ENCODE data around the gene RSRP1.
"Not testable (repeated sequence)": the region's sequence is repeated elsewhere in the genome, so short reads cannot be mapped to it uniquely, and the experiment has no call there.

The RSRP1 gene, protein sequence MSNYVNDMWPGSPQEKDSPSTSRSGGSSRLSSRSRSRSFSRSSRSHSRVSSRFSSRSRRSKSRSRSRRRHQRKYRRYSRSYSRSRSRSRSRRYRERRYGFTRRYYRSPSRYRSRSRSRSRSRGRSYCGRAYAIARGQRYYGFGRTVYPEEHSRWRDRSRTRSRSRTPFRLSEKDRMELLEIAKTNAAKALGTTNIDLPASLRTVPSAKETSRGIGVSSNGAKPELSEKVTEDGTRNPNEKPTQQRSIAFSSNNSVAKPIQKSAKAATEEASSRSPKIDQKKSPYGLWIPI

DNA sequence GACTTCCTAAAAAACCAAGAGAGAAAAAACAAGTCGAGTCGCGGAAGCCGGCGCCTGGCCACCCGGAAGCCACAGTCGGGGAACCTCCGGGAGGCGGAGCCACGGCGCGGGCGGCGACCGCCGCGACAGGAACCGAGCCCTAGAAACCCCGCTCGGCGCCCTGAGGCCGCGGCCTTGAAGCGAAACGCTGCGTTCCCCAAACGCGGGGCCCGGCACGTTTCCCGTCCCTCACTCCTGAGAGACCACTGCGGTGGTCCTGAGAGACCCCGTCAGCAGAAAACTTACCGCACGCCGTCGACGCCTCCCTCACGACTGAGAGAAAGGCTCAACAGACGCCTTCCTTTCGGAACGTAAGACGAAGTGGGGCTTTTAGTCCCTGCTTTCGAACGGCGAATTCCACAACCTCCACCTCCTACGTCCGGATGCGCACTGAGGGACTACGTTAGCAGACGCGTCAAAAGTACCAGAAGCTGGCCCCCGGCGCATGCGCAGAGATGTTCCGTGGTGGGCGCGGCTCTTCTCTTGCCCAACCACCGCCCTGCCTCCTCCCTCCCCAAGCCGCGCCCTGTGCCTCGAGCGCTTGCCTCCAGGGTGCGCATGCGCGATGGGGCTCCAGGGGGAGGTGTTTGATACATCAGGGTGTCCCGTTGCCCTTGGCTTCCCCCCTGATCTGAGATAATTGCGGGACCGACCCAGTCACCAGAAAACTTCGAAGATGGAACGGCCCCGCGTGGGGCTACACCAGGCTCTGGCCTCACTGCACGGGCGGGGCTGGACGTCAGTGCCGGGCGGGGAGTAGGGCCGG, at the start of gene RSRP1:
TSS of gene RSRP1 (minus strand) at position 431 of the 805 bp plus-strand sequence. CDS start 491 bp downstream, outside the sequence.
- FAIRE-seq: peak; percentile 74
- DNase-seq (ENCODE audit: insufficient read length, low spot score): peak; percentile 98

DNA sequence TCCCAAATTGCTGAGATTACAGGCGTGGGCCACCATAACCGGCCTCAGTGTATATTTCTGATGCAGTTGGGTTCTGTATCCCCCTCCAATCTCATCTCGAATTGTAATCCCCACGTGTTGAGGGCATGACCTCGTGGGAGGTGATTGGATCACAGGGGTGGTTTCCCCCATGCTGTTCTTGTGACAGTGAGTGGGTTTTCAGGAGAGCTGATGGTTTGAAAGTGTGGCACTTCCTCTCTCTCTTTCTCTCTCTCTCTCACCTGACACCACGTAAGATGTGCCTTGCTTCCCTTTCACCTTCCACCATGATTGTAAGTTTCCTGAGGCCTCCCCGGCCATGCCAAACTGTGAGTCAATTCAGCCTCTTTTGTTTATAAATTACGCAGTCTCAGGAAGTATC, 49.2 kb upstream of the RSRP1 start:
- FAIRE-seq; DNase-seq (ENCODE audit: insufficient read length, low spot score): not testable (repeated sequence)

DNA sequence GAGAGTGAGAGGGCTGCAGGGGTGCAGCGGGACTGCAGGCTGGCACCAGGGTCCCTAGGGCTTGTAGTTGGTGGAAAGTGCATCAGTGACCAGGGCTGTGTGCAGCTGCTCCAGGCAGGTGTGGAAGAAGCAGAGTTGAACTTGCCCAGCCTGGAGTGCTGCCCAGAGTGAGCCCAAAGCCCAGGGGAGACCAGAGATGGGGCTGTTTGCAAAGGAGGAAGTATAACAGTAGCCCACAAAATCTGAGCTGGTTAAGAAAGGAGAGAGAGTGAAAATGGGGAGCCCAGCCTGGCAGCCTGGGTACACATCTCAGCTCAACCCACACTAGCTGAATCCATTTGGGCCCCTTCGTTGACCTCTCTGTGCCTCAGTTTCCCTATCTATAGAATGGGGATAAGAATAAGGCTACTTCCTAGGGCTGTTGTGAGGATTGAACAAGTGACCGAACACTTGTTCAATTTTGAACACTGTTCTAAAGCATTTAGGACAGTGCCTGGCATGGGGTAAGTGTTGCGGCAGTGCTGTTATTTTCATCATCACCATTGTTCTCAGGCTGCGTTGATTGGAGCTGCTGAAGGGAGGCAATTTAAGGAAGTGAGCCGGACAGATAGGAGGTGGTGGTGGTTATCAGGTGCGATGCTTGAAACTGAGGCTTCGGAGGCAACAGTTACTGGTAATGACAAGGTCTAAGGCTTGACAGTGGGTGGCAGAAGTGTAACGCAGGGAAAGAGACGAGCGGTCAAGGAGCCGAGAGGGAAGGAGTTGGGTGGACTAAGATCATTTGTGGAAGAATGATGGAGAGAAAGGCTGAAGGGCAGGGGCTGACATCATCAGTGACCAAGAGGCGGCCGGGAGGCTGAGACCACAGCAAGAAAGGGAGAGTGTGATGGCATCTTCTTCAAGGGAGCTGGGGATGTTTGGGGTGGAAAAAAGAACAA, 47.9 kb upstream of the RSRP1 start:
- DNase-seq (ENCODE audit: insufficient read length, low spot score): not testable (repeated sequence)
- FAIRE-seq: peak; percentile 40

DNA sequence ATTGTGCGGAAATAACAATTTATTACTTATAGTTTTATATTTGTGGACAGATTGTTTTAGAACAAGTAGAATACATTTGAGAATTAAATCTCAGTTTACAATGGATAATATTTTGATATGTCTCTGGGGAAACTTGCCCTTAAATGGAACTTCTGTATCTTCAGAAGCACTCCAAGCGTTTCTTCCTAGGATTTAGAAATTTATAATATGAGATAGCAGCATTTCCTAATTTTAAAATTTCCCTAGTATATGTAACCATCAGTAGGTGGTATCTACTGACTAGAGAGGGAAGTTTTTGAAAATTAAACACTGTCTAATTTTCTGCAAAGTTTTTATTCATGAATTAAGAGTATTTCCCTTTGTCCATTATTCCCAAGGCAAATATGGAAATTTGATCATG, 46.2 kb upstream of the RSRP1 start:
- FAIRE-seq; DNase-seq (ENCODE audit: insufficient read length, low spot score): not testable (repeated sequence)

DNA sequence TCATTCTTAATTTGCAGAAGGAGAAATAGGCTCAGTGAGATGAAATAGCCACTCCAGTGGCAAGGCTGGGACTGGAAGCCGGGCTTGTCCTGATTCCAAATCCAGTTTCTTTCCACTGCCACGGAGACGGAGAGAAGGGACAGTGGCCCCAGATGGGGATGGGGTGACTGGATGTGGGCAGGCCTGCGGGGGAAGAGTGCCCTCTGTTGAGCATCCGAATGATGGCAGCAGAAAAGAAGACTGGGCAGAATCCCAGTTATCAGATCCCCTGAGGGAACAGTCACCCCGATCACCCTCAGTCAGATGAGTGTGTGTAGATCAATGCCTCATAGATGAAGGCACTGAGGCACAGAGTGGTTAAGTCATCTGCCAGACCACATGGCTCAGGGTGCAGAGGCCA, 42.8 kb upstream of the RSRP1 start:
- FAIRE-seq; DNase-seq (ENCODE audit: insufficient read length, low spot score): not testable (repeated sequence)

DNA sequence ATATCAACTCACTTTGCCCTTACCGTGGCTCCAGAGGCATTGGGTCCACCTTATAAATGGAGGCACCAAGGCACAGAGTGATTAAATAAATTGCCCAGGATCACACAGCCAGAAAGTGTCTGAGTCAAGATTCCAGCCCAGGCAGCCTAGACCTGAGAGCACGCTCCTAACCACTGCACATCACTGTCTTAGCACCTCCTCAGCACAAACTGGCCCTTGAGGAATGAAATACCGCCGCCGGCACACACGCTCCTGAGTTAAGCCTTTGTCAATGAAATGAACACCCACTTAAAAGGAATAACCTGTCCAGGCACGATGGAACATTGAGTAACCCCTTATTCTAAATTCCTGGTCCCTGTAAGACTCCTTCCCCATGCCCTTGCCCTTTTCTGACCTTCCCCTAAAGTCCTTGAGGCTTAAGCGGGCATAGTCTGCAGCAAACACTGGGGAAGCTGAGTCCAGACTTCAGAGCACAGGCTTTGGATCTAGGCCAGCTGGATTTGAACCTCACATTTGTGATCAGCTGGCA, 41.4 kb upstream of the RSRP1 start:
- not testable (repeated sequence) for FAIRE-seq; DNase-seq (ENCODE audit: insufficient read length, low spot score)

DNA sequence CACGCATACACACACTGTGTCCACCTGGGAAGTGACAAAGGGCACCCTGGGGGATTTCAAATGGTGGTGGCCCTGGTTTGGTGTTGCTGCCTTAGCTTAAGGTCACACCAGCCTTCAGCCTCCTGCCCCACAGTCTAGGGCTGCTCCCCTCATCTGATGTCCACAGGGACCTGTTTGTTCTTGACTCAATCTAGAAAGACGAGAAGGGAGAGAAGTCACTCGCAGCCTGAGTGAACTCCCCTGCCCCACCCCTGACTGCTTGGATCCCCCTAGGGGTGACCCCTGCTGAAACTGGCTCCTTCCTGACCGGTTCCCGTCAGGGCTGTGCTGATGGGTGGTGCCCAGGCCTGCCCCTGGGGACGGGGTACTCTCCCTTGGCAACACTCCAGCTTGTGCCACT, 39.9 kb upstream of the RSRP1 start:
- FAIRE-seq: peak; percentile 44
- DNase-seq (ENCODE audit: insufficient read length, low spot score): not testable (repeated sequence)

DNA sequence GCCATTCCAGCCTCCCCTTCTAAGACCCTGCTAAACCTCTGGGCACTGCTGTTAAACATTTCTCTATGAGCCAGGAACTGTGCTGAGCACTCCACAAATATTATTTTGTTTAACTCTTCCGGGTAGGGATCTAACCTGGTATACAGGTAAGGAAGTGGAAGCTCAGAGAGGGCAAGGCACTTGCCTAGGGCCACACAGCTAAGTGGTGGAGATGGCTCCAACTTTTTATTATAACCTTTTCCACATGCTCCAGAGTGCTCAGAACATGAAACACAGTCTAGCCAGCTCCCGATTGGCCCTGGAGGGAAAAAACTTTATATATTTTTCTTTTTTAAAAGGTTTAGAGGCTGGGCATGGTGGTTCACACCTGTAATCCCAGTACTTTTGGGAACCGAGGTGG, 38.6 kb upstream of the RSRP1 start:
- not testable (repeated sequence) for DNase-seq (ENCODE audit: insufficient read length, low spot score); FAIRE-seq

DNA sequence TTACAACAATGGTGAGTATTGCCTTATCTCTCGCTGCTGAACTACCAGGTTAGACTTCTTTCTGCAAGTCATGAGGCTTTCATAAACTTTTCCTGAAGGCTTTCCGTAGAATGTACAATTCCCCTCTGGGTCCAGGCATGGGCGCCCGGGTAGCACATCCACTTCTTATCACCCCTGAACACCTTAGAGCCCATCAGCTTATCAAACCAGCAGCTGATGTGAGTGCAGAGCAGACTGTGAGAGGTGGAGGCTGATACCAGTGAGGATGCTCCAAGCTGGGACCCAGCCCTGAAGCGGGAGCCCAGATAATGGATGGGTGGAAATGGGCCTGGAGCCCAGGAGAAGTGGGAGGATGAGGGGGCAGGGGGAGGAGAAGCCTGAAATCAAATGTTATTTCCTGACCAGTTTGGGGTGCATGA, 32.4 kb upstream of the RSRP1 start:
- not testable (repeated sequence) for DNase-seq (ENCODE audit: insufficient read length, low spot score)
- FAIRE-seq: peak; percentile 46

DNA sequence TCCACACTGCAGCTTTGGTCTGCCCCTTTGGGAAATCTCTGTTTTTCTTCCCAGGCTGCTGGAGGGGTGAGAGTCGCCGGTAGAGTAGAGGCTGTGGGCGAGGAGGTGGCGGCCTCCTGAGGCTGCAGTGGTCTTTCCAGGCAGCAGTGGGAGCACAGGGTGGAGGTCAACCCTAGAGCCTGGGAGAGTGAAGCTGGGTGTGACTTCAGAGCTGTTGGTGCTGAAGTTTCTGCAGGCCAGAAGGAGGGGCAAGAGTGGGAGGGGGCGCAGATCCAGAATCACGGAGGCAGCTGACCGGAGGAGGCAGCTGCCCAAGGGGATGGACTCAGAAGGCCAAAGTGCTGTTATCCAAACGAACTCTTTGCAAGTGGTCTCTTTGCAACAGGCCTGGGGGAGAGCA, 31.5 kb upstream of the RSRP1 start:
- not testable (repeated sequence) for FAIRE-seq; DNase-seq (ENCODE audit: insufficient read length, low spot score)

DNA sequence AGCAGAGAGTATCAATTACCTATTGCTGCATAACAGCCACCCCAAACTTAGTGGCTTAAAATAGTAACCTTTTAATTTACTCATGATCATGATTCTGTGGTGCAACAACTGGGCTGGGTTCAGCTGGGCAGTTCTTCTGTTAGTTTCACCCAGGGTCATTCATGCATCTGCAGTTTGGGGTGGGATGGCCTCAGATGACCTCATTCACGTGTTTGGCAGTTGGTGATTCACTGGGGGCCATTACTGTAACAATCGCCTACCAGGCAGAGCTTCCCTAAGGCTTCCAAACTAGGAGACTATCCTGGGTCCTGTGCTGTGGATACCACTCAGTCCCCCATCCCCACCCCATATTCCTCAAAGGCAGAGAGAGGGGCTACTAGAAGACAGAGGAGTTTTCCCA, 31.1 kb upstream of the RSRP1 start:
- DNase-seq (ENCODE audit: insufficient read length, low spot score): not testable (repeated sequence)
- FAIRE-seq: peak; percentile 70

DNA sequence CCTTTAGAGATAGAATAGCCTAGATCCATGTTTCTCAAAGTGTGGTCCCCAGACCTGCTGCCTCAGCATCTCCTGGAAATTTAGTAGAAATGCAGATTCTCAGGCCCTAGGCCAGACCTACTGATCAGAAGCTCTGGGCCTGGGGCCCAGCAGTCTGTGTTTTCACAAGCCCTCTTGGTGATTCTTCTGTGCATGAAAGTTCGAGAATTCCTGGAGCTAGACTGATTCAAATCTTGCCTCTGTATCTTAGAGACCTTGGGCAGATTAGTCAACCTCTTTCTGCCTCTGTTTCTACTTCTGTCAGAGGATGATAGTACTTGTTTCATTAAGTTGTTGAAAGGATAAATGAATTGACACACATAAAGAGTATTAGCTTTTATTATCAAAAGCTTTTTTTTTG, 30.0 kb upstream of the RSRP1 start:
- not testable (repeated sequence) for DNase-seq (ENCODE audit: insufficient read length, low spot score)
- FAIRE-seq: peak; percentile 49

DNA sequence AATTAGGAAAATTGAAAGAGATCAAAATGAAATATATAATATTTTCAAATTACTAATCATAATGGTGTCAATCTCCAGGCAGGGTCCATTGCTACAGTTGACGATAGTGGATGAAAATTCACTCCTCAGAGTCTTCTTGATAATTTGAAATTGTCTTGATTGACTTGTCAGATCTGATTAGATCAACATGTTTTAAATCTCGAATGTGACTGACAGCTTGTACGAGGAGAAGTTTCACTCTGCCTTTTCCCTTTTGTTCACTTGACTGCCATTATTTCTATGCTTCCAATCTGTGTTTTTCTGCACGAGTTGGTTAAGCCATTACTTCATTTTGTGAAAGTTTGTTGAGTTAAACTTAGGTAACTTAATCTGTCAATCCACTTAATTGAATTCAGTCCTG, 28.4 kb upstream of the RSRP1 start:
- FAIRE-seq: not testable (repeated sequence)

DNA sequence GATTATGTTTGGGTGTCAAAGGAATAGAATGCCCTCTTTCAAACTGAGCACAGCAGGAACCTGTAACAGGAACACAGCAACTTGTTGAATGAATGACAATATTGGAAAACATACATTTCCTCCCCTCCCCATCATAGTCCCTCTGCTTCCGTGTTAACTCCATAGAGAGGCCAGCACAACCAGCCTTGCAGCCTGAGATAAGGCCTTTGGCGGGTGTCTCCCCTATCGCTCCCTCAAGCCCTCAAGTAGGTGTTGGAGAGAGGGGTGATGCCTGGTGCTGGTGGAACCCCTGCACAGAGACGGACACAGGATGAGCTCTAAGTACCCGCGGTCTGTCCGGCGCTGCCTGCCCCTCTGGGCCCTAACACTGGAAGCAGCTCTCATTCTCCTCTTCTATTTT, 25.0 kb upstream of the RSRP1 start, which contains the start of gene RHD:
TSS of gene RHD (plus strand) at position 272 of the 400 bp plus-strand sequence. CDS start at position 311, 39 bp downstream.
- not testable (repeated sequence) for FAIRE-seq

More for the DNA sequence above, 28.4 kb upstream of the RSRP1 start:
- not testable (repeated sequence) for DNase-seq (ENCODE audit: insufficient read length, low spot score)

DNA sequence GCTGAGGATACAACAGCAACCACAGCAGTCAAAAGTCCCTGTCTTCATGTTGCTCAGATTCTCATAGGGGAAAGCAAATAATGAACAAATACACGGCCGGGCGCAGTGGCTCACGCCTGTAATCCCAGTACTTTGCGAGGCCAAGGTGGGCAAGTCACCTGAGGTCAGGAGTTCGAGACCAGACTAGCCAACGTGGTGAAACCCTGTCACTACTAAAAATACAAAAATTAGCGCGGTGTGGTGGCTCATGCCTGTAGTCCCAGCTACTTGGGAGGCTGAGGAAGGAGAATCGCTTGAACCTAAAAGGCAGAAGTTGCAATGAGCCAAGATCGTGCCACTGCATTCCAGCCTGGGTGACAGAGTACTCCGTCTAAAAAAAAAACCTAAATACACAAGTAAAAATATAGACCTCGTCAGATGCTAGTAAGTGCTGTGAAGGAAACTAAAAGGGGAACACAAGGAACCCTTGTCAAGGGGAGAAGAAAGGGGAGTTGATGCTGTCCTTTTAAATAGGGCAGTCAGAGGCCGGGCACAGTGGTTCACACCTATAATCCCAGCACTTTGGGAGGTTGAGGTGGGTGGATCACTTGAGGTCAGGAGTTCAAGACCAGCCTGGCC, 21.0 kb upstream of the RSRP1 start:
- FAIRE-seq; DNase-seq (ENCODE audit: insufficient read length, low spot score): not testable (repeated sequence)

More for the DNA sequence above, 25.0 kb upstream of the RSRP1 start, which contains the start of gene RHD:
- not testable (repeated sequence) for DNase-seq (ENCODE audit: insufficient read length, low spot score)

DNA sequence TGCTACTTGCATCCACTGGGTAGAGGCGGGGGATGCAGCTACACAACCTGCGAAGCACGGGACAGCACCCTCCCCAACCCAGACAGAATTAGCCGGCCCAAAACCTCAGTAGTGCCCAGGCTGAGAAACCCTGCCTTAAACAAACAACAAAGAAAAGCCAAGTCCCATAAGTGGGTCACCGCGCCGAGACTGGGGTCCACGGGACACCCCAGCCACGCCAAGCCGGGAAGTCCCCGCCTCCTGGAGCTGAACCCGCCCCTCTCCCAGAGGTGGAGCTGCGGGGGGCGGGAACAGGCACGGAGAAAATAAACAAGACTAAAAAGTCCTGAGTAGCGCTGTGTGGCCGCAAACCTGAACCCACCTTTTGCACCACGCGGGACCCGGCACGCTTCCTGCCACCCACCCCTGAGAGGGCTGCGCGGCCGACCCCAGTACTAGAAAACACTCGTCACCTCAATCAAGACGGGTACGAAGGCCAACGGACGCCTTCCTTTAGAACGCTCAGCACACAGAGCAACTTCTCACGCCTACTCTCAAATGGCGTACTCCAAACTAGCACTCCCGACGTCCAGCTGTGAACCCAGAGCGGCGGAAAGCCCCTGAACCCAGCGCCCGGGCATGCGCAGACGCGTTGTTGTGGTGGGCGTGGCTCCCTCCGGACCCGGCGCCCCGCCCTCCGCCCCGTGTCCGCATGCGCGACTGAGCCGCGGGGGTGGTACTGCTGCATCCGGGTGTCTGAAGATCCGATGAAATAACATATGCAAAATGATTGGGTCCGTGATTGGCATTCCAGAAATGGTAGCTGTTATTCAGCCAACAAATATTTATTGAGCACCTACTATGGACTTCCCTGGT, 20.3 kb upstream of the RSRP1 start:
- FAIRE-seq: peak; percentile 98
- DNase-seq (ENCODE audit: insufficient read length, low spot score): peak; percentile 76

DNA sequence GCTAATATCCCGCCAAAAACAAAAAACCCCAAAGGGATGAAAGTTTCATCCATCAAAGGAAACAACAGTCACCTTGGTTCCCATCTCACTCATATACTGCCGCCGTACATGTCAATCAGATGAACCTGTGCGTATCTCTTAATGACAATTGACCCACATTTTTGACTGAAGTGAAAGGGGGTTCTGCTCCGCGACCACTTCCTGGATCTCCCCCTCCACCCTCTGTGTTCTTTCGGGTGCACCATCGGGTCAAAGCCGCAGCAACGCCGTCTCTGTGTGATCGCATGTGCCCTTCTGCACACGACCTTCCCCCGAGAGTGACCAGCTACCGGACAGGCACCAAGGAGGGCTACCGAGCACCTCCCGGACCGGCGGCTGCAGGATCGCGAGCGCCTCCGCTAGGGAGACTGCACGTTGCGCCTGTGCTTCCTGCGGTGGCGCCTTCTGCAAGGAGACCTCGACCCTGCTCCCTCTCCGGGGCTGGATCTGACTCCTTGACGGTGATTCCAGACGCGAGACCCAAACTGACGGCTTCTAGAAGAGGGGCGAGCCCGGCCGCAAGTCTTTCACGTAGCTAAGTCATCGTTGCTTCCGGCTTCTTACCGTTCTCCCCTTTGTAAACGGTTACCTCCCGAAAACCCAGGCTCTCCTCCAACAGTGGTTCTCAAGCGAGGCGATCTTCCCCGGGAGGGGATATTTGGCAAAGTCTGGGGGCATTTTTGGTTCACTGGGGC, 19.5 kb upstream of the RSRP1 start:
- peak; percentile 85 for FAIRE-seq

DNA sequence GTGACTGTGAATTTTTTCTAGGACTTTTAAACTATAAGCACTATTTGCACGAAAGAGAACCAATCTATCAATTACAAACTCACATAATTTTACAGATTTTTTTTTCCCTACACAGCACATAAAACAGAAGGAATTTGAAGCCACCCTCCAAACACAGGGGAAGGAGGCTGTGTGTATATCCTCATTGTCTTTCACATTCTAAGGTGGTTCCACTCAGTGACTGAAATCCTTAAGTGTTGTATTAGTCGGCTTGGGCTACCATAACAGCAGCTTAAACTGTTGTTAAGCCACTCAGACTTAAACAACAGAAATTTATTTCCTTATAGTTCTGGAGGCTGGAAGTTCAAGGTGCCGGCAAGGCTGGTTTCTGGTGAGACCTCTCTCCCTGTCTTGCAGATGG, 13.1 kb upstream of the RSRP1 start:
- DNase-seq (ENCODE audit: insufficient read length, low spot score); FAIRE-seq: not testable (repeated sequence)

More for the DNA sequence above, 19.5 kb upstream of the RSRP1 start:
- DNase-seq (ENCODE audit: insufficient read length, low spot score): not testable (repeated sequence)

All from HTR-8/SVneo (cell line).